Sigmoid colon (tissue), 4 donors: ENCODE data around the gene KDM5A.

Source experiments
- POLR2AphosphoS5 ChIP-seq, 4 donors: sonication (generic); formaldehyde crosslinking; IDR thresholded peaks; one replicate each; pipeline ENCODE4 v1.6.1; 2017; ENCODE audit warnings: antibody characterized with exemption in 4 of 4
- TF ChIP-seq, protein P1 (sequence below), 4 experiments: fragments of 450-650 bp in 3 of 4; fragments of 200-600 bp in 1 of 4; IDR thresholded peaks; one replicate each; pipeline ENCODE4 v1.5.1; 2016 to 2019; ENCODE audit warnings: antibody characterized with exemption in 4 of 4, mild to moderate bottlenecking in 3 of 4, moderate library complexity in 2 of 4

DNA sequence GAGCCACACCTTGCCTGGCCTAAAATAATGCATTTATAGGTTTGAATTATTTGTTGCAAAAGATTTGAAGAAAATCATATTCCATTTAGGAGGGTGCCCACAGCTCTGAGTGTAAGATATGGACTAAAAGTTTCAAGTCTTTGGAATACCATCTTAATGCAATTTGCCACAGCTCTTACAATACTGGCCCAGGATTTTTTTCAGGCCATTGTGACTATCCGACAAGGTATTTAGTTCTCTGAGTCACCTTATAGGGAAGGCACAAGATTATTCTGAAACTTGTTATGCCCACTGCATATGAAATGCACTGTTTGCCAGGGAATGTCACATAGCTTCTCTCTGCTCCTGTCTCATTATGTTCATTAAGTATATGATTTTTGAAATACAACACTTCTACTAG lies 96.9 kb downstream of the KDM5A start:
- no peak for TF ChIP-seq POLR2AphosphoS5 (IDR thresholded peaks at IDR 0.05)
- TF ChIP-seq, protein P1, sequence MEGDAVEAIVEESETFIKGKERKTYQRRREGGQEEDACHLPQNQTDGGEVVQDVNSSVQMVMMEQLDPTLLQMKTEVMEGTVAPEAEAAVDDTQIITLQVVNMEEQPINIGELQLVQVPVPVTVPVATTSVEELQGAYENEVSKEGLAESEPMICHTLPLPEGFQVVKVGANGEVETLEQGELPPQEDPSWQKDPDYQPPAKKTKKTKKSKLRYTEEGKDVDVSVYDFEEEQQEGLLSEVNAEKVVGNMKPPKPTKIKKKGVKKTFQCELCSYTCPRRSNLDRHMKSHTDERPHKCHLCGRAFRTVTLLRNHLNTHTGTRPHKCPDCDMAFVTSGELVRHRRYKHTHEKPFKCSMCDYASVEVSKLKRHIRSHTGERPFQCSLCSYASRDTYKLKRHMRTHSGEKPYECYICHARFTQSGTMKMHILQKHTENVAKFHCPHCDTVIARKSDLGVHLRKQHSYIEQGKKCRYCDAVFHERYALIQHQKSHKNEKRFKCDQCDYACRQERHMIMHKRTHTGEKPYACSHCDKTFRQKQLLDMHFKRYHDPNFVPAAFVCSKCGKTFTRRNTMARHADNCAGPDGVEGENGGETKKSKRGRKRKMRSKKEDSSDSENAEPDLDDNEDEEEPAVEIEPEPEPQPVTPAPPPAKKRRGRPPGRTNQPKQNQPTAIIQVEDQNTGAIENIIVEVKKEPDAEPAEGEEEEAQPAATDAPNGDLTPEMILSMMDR (IDR thresholded peaks at IDR 0.05) = no peak
